Esophagus squamous epithelium (tissue), 5 donors: Measurements from ENCODE around the gene CORIN. TPM values are rescaled to one million over a fixed set of nuclear protein-coding genes. Genes with fewer than 3 reads are reported as not detected.

Source experiments
- DNase-seq: peaks from one replicate; lab custom pipeline; 2025; lab: John Stamatoyannopoulos, UW
- H3K27ac ChIP-seq, 4 donors: fragments of 200-600 bp; sonication (generic); one replicate each; pipeline ENCODE4 v1.5.1; 2016 to 2019; ENCODE audit warnings: mild to moderate bottlenecking in 1 of 4
- H3K27me3 ChIP-seq, 4 donors: fragments of 200-600 bp; sonication (generic); 1 replicate in 3 of 4; 2 replicates in 1 of 4; pipeline versions ENCODE4 v1.5.1 to v1.6.0; 2017 to 2021; ENCODE audit warnings: antibody characterized with exemption in 1 of 4
- H3K36me3 ChIP-seq, 3 donors: fragments of 200-600 bp; sonication (generic); one replicate each; pipeline ENCODE4 v1.5.1; 2016 to 2019
- H3K4me1 ChIP-seq, 3 donors: fragments of 200-600 bp; sonication (generic); one replicate each; pipeline ENCODE4 v1.5.1; 2017 to 2019
- H3K4me3 ChIP-seq, 4 donors: fragments of 200-600 bp; sonication (generic); 1 replicate in 3 of 4; 2 replicates in 1 of 4; pipeline ENCODE4 v1.5.1; 2016 to 2019; ENCODE audit warnings: mild to moderate bottlenecking in 2 of 4, moderate library complexity in 1 of 4
- H3K9me3 ChIP-seq, 3 donors: fragments of 200-600 bp; sonication (generic); one replicate each; pipeline ENCODE4 v1.5.1; 2016 to 2019
- POLR2A ChIP-seq, 4 donors: fragments of 450-650 bp; IDR thresholded peaks; one replicate each; pipeline ENCODE4 v1.6.1; 2017; ENCODE audit warnings: antibody characterized with exemption in 4 of 4, mild to moderate bottlenecking in 4 of 4, moderate library complexity in 3 of 4
- WGBS, 2 donors: methylation state at CpG; one replicate each; pipeline ENCODE4 v1.1.5; 2018; 5-methylcytosine and 5-hydroxymethylcytosine counted together
- intact Hi-C: fragments of 100-400 bp; cut with DNase I; formaldehyde crosslinking; loops from one replicate; pipeline ENCODE4 v1.15.0; 2022
- total RNA-seq, 4 donors: library from RNA; depleted of rRNA; stranded (reverse); fragments of >200 nt; gene quantifications; one replicate each; pipeline ENCODE4 v1.1.0, GENCODE V29; 2016
- TF ChIP-seq, protein P1 (sequence below), 6 experiments: fragments of 450-650 bp in 4 of 6; fragments of 200-600 bp in 2 of 6; sonication (generic) in 2 of 6; IDR thresholded peaks; one replicate each; pipeline ENCODE4 v1.5.1; 2016 to 2019; ENCODE audit warnings: antibody characterized with exemption in 6 of 6, mild to moderate bottlenecking in 4 of 6, moderate library complexity in 4 of 6
- donor health status: DM: yes; HTN: yes; CAD: no.

CORIN gene
- total RNA-seq, 4 donors from 2014 or later = 0.08 to 4.8 (median 0.41) TPM

DNA sequence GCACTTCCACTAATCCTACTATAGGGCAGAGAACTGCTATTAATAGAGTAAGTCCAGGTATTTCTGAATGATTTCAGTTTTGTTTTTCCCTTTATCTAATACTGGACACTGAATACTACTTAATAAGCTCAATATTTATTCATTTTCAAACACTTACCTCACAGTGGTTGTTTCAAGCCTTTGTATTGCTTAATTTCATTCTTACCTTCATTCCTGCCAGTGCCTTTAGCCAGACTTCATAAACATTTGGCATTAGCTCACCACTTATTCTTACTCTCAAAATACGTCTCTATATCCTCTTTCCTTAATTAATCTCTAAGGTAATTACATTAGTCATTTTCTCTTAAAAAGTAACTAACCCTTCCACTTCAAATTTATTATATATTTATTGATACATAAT lies 18.8 kb upstream of the CORIN start:
- no peak for DNase-seq
- H3K27me3 ChIP-seq = no peaks in the 10 kb centered on the region
- 76 to 100% methylated on average over 1 of the region's 1 CpG for WGBS, 2 donors
- intact Hi-C loops = no loop called here
- peaks cover 0 to 16% (median 0%) of the 10 kb centered on the region in 3 donors for H3K36me3 ChIP-seq
- no peaks in the 10 kb centered on the region for H3K9me3 ChIP-seq
- no peak for TF ChIP-seq POLR2A (IDR thresholded peaks at IDR 0.05)
- TF ChIP-seq, protein P1, sequence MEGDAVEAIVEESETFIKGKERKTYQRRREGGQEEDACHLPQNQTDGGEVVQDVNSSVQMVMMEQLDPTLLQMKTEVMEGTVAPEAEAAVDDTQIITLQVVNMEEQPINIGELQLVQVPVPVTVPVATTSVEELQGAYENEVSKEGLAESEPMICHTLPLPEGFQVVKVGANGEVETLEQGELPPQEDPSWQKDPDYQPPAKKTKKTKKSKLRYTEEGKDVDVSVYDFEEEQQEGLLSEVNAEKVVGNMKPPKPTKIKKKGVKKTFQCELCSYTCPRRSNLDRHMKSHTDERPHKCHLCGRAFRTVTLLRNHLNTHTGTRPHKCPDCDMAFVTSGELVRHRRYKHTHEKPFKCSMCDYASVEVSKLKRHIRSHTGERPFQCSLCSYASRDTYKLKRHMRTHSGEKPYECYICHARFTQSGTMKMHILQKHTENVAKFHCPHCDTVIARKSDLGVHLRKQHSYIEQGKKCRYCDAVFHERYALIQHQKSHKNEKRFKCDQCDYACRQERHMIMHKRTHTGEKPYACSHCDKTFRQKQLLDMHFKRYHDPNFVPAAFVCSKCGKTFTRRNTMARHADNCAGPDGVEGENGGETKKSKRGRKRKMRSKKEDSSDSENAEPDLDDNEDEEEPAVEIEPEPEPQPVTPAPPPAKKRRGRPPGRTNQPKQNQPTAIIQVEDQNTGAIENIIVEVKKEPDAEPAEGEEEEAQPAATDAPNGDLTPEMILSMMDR (IDR thresholded peaks at IDR 0.05) = no peak
- no peaks in the 10 kb centered on the region for H3K4me1 ChIP-seq
- H3K27ac ChIP-seq = no peak overlapping the region
- no peak overlapping the region for H3K4me3 ChIP-seq

DNA sequence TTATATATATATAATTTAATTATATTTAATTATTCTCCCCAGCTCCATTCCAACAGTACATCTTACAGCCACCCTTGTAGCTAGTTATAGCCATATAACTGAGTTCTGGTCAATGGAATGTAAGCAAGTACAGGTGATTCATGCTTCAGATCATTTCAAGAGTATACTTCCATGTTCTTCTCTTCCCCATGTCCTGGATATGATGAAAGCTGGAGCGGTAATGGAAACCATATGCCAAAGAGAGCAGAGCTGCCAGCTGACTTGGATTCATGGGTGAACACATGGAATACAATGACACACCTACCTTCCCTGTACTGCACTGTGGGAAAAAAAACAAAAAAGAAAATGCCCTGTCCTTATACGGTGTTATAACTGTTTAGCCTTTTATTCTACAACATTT lies 17.5 kb upstream of the CORIN start:
- Histone ChIP-seq H3K4me1 (no peaks in the 10 kb centered on the region), H3K27ac (no peak overlapping the region), H3K27me3 (no peaks in the 10 kb centered on the region), H3K9me3 (no peaks in the 10 kb centered on the region), H3K36me3 (peaks cover 0 to 17% (median 0%) of the 10 kb centered on the region in 3 donors), H3K4me3 (no peak overlapping the region)
- intact Hi-C loops = no loop called here
- 92 to 98% methylated on average over 2 of the region's 2 CpGs for WGBS, 2 donors
- TF ChIP-seq, protein P1 (IDR thresholded peaks at IDR 0.05) = no peak
- TF ChIP-seq POLR2A (IDR thresholded peaks at IDR 0.05) = no peak
- DNase-seq = no peak

DNA sequence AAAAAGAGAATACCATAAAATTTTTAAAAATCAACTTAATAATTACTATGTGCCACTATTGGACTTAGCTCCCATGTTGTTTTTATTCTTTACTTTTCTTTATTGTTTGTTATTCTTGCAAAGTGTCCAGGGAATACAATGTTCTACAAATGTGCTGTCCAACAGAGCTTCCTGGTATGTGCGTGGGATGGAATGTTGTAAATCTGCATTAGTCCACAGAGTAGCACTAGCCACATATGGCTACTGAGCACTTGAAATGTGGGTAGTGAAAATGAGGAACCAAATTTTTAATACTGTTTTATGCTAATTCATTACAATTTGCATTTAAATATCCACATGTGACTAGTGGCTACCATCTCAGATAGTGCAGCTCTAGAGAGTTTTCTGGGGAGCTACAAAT lies 14.3 kb upstream of the CORIN start:
- Histone ChIP-seq H3K36me3 (peaks cover 0 to 47% (median 0%) of the 10 kb centered on the region in 3 donors), H3K4me3 (no peak overlapping the region), H3K27me3 (no peaks in the 10 kb centered on the region), H3K4me1 (no peaks in the 10 kb centered on the region), H3K27ac (no peak overlapping the region), H3K9me3 (no peaks in the 10 kb centered on the region)
- DNase-seq = no peak
- intact Hi-C loops = no loop called here
- 67 to 94% methylated on average over 1 of the region's 1 CpG for WGBS, 2 donors
- no peak for TF ChIP-seq POLR2A (IDR thresholded peaks at IDR 0.05)
- TF ChIP-seq, protein P1 (IDR thresholded peaks at IDR 0.05) = no peak

DNA sequence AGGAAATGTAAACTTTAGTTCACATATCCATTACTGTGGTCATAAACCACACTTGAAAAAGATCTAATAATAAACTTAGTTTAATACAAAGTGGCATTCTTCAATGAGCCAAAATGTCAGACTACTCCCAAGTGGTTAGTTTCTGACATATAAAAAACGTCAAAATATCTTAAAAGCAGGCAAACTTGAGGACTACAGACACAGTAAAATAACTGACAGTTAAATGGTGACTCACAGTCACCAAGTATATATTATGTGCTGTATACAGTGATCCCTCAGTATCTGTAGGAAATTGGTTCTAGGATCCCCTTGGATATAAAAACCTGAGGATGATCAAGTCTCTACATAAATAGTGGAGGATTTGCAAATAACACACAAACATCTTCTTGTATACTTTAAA lies 11.6 kb upstream of the CORIN start:
- H3K27me3 ChIP-seq = no peaks in the 10 kb centered on the region
- TF ChIP-seq, protein P1 (IDR thresholded peaks at IDR 0.05) = no peak
- TF ChIP-seq POLR2A (IDR thresholded peaks at IDR 0.05) = no peak
- H3K9me3 ChIP-seq = no peaks in the 10 kb centered on the region
- H3K36me3 ChIP-seq = peaks cover 0 to 53% (median 0%) of the 10 kb centered on the region in 3 donors
- 47 to 67% methylated on average over 1 of the region's 1 CpG for WGBS, 2 donors
- no peak for DNase-seq
- intact Hi-C loops = no loop called here
- H3K27ac ChIP-seq = no peak overlapping the region
- no peak overlapping the region for H3K4me3 ChIP-seq
- no peaks in the 10 kb centered on the region for H3K4me1 ChIP-seq

DNA sequence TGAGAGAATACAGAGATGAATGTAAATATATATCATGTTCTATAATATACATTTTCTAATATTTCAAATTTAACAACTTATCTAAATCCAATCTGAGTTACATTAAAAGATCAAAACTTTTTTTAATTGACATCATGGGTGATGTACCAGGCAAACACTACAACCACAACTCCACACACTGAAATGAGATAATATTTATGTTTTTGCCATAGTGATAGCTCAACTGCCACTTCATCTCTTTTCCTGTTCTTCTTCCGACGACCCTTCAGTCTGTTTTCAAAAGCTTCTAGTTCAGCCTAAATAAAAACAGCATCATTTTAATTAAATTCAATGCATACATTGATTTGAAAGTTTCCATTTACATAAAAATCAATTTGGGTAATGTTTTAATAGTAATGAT lies 10.2 kb upstream of the CORIN start:
- TF ChIP-seq, protein P1 (IDR thresholded peaks at IDR 0.05) = no peak
- TF ChIP-seq POLR2A (IDR thresholded peaks at IDR 0.05) = no peak
- H3K4me3 ChIP-seq = no peak overlapping the region
- H3K27ac ChIP-seq = no peak overlapping the region
- WGBS, 2 donors = 92% methylated on average over 2 of the region's 2 CpGs
- no peaks in the 10 kb centered on the region for H3K27me3 ChIP-seq
- intact Hi-C loops = no loop called here
- no peaks in the 10 kb centered on the region for H3K4me1 ChIP-seq
- no peaks in the 10 kb centered on the region for H3K9me3 ChIP-seq
- DNase-seq = no peak
- H3K36me3 ChIP-seq = peaks cover 0 to 55% (median 0%) of the 10 kb centered on the region in 3 donors
